NCI-H1105 (cell line): ENCODE data around the gene CSF1.
A peak's percentile ranks its signal among the peaks of the same experiment; 100 is the strongest.
"Not testable (repeated sequence)": the region's sequence is repeated elsewhere in the genome, so short reads cannot be mapped to it uniquely, and the experiment has no call there.

Experiments used
- DNase-seq: peaks from one replicate; lab custom pipeline; 2025; lab: John Stamatoyannopoulos, UW

The CSF1 gene

GRCh38 chr1:109942434-109942833 is 31.8 kb downstream of the CSF1 start:
- DNase-seq, result no peak

GRCh38 chr1:109944541-109944940 is 33.9 kb downstream of the CSF1 start:
- no peak for DNase-seq

DNA sequence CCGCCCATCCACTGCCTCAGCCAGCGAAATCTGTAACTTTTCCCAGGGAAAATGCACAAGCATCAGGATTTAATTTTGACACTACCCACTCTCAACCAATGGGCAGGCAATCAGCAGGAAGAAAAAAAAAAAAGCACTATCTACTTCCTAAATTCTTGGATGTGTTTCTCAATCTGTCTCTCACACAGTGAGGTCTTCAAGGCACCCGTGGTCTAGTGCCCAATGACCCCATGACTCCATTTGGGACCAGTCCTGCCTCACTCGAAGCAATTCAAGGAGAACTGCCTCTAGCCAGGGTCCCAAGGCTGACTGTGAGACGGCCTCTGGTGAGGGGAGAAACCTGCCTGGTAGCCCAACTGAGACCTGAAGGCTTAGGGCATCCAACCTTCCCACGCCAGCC is 35.9 kb downstream of the CSF1 start:
- no peak for DNase-seq

DNA sequence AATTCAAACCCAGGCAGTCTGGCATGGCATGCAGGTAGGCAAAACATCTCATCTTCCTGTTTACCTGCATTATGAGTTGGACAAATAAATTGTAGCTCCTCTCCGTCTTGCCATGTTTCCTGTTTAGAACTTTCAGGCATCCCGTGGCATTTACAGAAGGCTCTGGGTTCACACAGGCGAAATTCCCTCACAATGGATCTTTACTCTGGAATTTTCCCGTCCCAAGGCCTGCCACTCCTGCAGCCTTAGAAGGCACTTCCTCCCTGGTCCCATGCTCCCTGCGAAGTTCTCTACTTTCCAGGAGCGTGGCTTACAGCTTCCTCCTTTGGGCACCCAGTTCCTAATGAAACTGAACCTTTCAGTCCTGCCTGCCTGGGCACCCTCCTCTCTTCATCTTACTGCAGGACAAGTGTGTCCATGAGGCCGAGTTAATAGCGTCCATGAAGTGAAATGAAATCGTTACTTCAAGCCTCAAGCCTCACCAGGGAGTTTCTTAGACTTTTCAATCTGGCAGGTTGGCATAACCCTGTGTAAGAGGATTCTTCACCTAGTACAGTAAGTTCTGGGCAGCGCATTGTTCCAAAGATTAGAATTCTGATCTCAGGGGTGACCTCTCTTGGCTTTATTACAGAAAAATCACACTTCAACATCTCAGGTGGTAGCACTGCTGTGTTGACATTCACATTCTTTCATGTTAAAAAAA is 37.1 kb downstream of the CSF1 start:
- DNase-seq, result no peak

DNA sequence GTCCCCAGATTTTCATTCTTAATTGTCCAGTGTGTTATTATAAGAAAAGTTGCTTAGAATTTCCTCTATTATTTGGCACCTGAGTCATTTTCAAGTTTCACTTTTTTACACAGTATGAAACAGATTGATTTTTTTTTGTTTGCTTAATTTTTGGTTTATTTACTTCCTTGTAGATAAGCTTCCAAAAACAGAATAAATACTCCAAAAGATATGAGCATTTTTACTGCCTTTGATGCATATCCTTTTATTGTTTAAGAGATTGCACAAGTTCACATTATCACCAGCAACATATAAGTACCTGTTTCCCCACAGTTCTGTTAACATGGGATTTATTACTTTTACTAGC is 37.6 kb downstream of the CSF1 start:
- no peak for DNase-seq

- no peak for DNase-seq
These were observed 39.4 kb downstream of the CSF1 start for GRCh38 chr1:109950038-109950437.

GRCh38 chr1:109950509-109950908 is 39.9 kb downstream of the CSF1 start:
- no peak for DNase-seq

- not testable (repeated sequence) for DNase-seq
These were observed 40.9 kb downstream of the CSF1 start for GRCh38 chr1:109951501-109951900.

- DNase-seq, result no peak
These were observed 43.4 kb downstream of the CSF1 start for GRCh38 chr1:109954041-109954512.

DNA sequence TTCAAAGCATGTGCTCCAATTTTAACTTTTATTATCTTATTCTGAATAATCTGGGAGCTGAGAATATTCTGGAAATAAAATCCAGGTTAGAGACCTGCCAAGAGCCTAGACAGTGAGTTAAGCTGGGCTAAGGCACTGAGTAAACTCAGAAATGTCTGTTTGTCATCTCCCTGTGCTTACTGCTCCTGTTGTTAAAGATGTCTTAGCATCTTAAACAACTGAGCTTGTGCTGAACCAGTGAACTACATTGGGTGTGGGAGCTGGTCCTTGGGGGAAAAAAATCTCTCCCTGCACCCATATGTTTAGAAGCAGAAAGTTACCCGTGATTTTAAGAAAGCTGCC is 49.0 kb downstream of the CSF1 start:
- DNase-seq, result no peak

- DNase-seq, result peak; percentile 30
These were observed 49.5 kb downstream of the CSF1 start for GRCh38 chr1:109959974-109960744.

DNA sequence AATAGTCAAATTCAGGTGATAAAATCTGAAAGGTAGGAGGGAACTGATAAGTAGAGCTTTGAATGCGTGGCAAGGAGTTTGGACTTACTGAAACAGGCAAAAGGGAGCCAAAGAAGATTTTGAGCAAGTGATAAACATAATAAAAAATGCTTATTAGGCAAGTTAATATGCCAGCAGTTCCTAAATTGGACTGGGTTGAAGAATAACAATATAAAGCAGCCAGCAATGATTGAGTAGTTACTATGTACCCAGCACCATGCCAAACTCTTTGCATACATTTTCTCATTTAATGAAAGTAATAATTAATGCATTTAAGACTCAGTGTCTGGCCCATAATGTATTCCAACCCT is 50.1 kb downstream of the CSF1 start:
- no peak for DNase-seq

- no peak for DNase-seq
These were observed 53.2 kb downstream of the CSF1 start for GRCh38 chr1:109963864-109964263.

DNA sequence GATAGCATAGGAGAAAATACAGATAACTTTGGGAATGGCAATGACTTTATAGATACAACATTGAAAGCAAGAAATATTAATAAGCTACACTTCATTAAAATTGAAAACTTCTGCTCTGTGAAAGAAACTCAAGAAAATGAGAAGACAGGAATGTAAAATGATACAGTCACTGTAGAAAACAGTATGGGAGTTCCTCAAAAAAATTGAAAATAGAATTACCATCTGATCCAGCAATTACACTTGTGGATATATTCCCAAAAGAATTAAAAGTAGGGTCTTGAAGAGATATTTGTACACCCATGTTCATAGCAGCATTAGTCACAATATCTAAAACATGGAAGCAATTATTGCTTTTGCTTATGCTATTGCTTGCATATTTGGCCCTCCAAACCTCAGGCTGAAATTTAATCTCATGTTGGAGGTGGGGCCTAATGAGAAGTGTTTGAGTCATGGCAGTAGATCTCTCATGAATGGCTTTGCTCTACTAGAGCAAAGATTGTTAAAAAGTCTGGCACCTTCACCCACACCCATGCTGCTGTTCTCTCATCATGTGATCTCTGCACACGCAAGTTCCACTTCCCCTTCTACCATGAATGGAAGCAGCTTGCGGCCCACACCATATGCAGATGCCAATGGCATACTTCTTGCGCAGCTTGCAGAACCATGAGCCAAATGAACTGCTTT is 58.6 kb downstream of the CSF1 start:
- DNase-seq, result no peak

- no peak for DNase-seq
These were observed 59.3 kb downstream of the CSF1 start for GRCh38 chr1:109969907-109970306.

GRCh38 chr1:109971559-109971958 is 60.9 kb downstream of the CSF1 start:
- DNase-seq, result no peak

- no peak for DNase-seq
These were observed 63.5 kb downstream of the CSF1 start for GRCh38 chr1:109974191-109974590.

DNA sequence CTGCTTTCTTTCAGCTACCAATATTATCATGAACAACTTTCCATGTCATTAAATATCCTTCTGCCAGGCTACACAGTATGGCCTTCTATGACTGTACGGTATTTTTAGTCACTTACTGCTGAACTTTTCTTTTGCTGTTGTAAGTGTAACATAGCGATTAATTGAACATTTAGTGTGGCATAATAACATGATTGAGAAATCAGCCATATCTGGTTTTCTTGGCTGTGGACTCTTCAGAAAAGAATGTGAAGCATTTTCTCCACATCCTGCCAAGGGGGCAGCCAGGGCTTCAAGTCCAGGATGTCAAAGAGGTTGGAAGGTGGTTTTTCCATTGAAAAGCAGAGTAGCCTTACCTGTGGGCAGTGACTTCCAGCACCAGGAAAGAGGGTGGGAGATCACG is 65.1 kb downstream of the CSF1 start:
- DNase-seq, result no peak

- no peak for DNase-seq
These were observed 66.1 kb downstream of the CSF1 start for GRCh38 chr1:109976762-109977161.

GRCh38 chr1:109977225-109977624 is 66.6 kb downstream of the CSF1 start:
- no peak for DNase-seq

DNA sequence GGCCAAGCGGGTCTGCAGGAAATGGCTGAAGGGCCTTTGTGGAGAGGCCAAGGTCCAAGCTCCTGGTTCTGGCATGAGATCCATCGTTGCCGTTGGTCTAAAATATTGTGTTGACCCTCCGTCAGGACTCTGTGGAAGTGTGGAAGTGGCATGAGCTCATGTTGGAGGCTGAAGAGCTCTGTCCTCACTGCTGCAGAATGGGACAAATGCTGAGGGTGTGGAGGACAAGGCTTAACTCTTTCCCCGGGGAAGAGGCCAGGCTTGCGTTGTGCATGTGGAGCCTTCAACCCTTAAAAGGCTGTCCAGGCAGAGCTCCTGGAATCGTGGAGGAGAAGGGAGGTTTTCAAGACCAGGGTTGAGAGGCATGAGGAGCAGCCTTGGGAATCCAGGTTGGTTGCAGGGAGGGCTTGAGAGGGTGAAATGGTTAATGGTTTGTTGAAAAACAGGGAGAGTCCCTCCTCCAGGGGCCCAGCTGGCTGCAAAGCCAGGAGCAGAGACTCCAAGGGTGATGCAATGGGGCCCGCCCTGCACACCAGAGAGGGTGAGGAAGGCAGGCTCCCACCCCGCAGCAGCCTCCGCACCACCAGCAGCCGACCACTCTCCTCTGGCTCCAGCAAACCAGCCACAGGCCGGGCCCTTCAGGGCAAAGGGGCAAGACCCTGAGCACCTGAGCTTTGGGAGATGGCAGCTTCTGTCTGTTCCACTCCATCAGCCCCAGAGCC is 67.2 kb downstream of the CSF1 start:
- DNase-seq, result no peak

DNA sequence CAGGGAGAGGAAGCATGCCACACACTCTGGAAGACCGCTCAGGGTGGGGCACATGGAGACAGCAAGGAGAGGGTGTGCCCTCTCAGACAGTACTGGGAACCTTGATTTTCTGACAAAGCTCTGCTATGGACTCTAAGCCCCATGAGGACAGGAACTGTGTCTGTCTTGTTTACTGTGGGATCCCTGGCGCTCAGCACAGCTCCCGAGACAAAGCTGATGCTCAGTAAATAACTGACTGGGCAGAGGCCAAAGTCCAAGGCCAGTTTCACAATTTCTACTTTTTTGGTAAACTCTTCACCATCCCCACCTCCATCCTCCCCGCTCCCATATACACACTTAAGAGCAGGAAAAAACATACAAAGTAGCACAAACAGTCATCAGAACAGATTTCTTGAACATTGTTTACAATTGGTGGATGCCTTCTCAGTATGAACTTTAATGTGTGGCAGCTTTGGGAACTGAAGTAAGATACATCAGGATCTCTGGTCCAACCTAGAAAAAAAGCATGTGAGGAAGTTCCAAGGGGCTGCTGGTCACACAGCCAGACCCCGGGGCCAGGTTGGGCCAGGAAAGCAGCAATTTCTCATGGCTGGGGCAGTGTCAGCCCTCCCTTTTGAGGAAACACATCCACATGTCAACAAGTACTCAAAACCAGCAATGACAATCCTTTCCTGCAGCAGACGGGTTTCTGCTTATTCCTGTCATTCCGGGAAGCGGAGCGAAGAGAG is 68.3 kb downstream of the CSF1 start:
- no peak for DNase-seq
